GM21360 (cell line): ENCODE results near the gene KCNQ1.

Experiments used
- ATAC-seq: cut with Tn5 transposase; IDR thresholded peaks from one replicate; pipeline ENCODE4 v1.9.1; 2021; ENCODE audit warnings: mild to moderate bottlenecking, moderate library complexity; ENCODE audit not compliant: unreplicated experiment

The KCNQ1 gene

GRCh38 chr11:2657697-2658284, 213.0 kb downstream of the KCNQ1 start:
- no peak for ATAC-seq

- ATAC-seq = no peak
Measured at GRCh38 chr11:2660357-2660939, 215.6 kb downstream of the KCNQ1 start.

- no peak for ATAC-seq
Measured at GRCh38 chr11:2661173-2662023, 216.6 kb downstream of the KCNQ1 start.

DNA sequence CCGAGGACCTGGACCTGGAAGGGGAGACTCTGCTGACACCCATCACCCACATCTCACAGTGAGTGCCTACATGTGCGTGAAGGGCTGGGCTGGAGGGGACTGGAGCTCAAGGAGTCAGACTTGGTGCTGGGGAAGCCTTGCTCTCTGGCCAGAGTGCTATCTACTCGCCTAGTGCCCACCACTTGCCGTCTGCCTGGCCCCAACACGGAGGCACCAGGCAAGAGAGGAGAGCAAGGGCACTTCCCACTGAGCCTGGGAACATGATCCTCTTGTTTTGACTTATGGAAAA, 217.2 kb downstream of the KCNQ1 start:
- no peak for ATAC-seq

DNA sequence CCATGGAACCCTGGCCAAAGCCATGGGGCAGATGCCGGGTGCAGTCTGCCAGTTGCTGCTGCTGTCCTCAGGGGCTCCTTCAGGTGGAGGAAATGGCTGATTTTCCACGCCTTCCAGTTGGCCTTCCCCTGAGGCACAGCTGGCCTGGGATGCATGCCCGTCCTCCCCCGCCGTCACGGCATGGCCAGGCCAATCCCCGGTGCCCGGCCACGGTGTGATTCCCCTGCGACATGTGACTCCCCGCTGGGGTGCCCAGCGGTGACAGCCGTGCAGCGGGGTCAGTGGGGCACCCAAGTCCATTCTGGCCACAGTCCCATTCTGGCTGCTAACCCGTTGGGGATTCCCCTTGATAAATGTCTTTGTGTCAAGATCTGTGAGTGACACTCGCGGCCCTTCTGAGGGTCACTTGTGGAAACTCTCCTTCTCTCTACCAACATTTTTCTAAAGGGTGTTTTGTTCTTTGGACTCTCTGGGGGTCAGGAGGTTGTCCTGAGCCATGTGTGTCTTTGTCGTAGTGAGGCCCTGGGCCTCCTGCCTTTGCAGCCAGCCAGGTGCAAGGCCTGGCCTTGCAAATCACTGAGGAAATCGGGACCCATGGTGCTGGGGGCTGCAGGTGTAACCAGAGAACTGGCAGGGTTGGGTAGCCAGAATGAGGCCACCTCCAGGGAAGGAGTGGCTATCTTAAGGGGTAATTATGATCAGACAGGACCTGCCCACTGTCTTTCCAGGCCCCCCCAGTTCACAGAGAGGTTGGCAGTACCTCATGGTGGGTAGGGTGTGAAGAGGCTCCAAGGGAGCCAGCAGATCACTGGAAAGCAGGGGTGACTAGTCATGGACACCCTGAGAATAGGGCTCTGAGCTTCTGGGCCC, 217.9 kb downstream of the KCNQ1 start:
- no peak for ATAC-seq

GRCh38 chr11:2663506-2663905, 218.7 kb downstream of the KCNQ1 start:
- ATAC-seq = no peak

- ATAC-seq = no peak
Measured at GRCh38 chr11:2663915-2664314, 219.1 kb downstream of the KCNQ1 start.

DNA sequence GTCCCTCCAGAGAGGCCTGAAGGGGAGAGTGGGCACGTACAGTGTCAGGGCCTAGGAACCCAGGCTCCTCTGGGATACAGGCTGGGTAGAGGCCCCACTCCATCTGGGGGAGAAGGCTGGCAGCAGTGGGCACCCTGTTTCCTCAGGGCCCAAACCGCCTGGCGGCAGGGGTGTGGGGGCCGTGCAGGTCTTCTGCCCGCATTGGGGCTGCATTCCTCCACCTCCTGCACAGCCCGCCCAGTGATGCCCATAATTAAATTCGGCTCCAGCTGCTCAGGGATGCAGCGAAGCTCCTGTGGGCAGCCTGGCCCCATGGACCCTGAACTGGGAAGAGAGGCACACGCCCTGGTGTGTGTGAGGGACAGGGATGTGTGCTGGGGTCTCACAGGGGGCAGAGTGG, 219.6 kb downstream of the KCNQ1 start:
- no peak for ATAC-seq

GRCh38 chr11:2664791-2665525, 220.2 kb downstream of the KCNQ1 start:
- ATAC-seq = no peak

GRCh38 chr11:2665526-2666400, 221.0 kb downstream of the KCNQ1 start:
- no peak for ATAC-seq

GRCh38 chr11:2666401-2666741, 221.6 kb downstream of the KCNQ1 start:
- ATAC-seq = no peak

DNA sequence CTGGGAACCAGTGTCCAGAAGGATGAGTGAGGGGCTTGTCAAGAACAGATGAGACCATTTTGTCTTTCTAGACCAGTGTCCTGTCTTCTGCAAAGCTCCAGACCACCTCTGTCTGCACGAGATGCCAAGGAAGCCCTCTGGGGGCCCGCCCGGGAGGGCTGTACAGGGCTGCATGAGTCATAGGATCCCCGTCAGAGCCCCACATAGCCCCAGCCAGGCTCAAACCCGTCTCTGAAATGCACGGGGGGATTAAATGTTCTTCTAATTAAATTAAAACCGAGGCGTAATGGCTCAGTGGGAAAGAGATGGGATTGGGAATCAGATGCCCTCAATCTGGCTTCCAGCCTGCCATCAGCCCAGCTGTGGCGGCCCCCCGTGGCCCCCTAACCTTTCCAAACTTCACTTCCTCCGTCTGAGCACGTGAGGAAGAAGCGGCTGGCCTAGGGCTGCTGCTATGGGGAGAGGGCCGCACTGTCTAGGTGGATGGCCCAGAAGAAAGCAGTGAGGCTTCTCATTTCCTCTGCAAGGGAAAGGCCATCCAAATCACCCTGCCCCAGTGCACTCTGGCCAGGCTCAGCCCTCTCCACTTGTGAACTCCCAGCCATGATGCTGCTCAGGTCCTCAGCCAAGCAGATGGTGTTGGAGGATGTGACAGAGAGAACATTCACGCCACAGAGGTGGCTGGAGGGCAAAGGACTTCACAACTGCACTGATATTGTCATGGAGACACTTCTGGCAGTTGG, 222.2 kb downstream of the KCNQ1 start:
- ATAC-seq = no peak

- no peak for ATAC-seq
Measured at GRCh38 chr11:2667940-2668339, 223.1 kb downstream of the KCNQ1 start.

GRCh38 chr11:2668876-2669275, 224.1 kb downstream of the KCNQ1 start:
- no peak for ATAC-seq

GRCh38 chr11:2669634-2670469, 225.0 kb downstream of the KCNQ1 start:
- no peak for ATAC-seq

DNA sequence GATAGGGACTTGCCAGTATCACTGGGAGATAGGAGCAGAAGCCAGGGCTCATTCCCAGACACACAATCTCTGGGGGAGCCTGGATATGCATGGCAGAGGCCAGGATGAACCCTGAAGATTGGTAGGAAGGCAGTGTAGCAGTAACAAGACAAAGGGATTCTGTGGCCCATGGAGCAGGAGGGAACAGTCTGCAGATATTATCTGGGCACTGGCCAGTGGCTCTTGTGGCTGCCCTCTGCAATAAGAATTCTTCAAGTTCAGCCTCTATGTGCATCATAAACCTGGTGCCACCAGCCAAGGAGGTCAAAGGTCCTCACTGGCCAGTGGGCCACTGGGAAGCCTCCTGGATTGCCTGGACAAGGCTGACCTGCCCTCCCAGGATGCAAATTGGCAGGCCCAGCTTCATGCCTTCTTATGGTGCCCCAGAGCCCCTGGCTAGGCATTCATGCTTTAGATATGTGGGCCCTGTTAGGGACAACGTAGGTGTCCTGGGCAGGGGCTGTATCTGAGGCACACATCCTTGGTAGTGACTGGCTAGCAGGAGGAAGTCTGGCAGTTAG, 225.8 kb downstream of the KCNQ1 start:
- ATAC-seq = no peak

DNA sequence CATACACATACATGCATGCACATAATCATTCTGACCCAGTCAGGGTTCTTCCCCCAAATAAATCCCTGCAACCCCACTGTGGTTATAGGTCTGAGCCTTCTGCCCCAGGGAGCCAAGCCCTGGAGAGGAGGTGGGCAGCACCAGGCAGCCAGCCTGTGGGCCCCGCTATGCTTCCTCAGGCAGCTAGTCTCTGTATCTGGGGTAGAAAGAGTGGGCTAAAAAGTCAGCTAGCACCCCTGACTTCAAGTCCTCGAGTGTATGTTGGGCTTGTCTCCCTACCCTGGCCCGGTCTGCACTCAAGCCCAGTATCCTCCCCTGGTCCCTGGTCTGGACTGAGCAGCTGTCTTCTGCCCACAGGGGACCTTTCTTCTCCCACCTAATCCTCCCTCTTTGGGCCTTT, 226.9 kb downstream of the KCNQ1 start:
- ATAC-seq = no peak
